PC-3 (cell line): ENCODE results near the gene MAG.

Experiments
- EZH2 ChIP-seq: fragments of 300-600 bp; sonication (generic); IDR thresholded peaks from one replicate; pipeline ENCODE4 v1.6.1; 2017; ENCODE audit warnings: antibody characterized with exemption, mild to moderate bottlenecking, low read length; ENCODE audit not compliant: unreplicated experiment
- EZH2phosphoT487 ChIP-seq: fragments of 300-600 bp; sonication (generic); IDR thresholded peaks from 2 replicates; pipeline ENCODE4 v1.6.1; 2018; ENCODE audit warnings: mild to moderate bottlenecking, antibody characterized with exemption, low read length, borderline replicate concordance
- TF ChIP-seq, protein P1 (sequence below): fragments of 300-600 bp; sonication (generic); conservative IDR thresholded peaks from 2 replicates; pipeline ENCODE4 v1.5.1; 2017; ENCODE audit warnings: antibody characterized with exemption, low read depth, mild to moderate bottlenecking, low read length

DNA sequence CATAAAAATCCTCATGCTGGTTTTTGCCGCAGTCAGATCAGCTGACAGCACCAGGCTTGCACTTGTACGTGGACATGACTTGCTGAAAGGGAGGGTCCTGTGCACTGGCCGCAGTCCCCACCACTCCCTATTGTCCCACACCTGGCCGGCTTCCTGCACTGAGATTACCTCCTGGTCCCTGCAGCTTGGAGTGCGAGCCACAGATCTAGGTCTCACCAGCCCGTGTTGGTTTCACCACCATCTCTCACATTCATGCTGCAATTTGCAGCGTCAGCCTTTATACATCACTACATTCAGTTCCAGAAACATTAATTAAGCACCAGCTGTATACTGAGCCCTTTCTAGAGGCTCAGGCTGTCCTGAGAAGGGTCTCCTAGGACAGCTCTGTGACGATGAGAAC is 22.1 kb downstream of the MAG start:
- TF ChIP-seq, protein P1, sequence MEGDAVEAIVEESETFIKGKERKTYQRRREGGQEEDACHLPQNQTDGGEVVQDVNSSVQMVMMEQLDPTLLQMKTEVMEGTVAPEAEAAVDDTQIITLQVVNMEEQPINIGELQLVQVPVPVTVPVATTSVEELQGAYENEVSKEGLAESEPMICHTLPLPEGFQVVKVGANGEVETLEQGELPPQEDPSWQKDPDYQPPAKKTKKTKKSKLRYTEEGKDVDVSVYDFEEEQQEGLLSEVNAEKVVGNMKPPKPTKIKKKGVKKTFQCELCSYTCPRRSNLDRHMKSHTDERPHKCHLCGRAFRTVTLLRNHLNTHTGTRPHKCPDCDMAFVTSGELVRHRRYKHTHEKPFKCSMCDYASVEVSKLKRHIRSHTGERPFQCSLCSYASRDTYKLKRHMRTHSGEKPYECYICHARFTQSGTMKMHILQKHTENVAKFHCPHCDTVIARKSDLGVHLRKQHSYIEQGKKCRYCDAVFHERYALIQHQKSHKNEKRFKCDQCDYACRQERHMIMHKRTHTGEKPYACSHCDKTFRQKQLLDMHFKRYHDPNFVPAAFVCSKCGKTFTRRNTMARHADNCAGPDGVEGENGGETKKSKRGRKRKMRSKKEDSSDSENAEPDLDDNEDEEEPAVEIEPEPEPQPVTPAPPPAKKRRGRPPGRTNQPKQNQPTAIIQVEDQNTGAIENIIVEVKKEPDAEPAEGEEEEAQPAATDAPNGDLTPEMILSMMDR = no peak
- no peak for TF ChIP-seq EZH2
- no peak for TF ChIP-seq EZH2phosphoT487
